ENCODE results near the gene PIK3C2G.

The PIK3C2G gene

GRCh38 chr12:18297902-18298301 lies 36.6 kb downstream of the PIK3C2G start:
- H3K9ac ChIP-seq (ENCODE audit: low read length): no peak overlapping the region

GRCh38 chr12:18302809-18303430 lies 41.6 kb downstream of the PIK3C2G start:
- Histone ChIP-seq H3K18ac (ENCODE audit: low read depth in 1 of 2, low read length in 2 of 2) (no peak overlapping the region), H3K23ac (ENCODE audit: low read length in 2 of 2) (no peak overlapping the region), H2BK5ac (ENCODE audit: low read depth, low read length, poor library complexity, severe bottlenecking) (no peak overlapping the region), H4K91ac (ENCODE audit: low read length) (no peak overlapping the region), H3K36me3 (ENCODE audit: control insufficient read depth in 1 of 2, insufficient read depth in 2 of 2, low read depth in 1 of 2, low read length in 2 of 2) (no peaks in the 10 kb centered on the region), H4K8ac (ENCODE audit: low read length) (no peak overlapping the region), H2AK5ac (ENCODE audit: low read length, severe bottlenecking) (no peak overlapping the region), H3K9ac (ENCODE audit: low read length) (no peak overlapping the region), H2AFZ (ENCODE audit: low read depth, low read length) (no peak overlapping the region), H3K4me1 (ENCODE audit: control insufficient read depth, insufficient read depth, low read depth, low read length) (no peaks in the 10 kb centered on the region), H3K4me3 (ENCODE audit: insufficient read depth in 1 of 2, low read depth in 1 of 2, low read length in 2 of 2) (no peak overlapping the region), H3K79me1 (replicated peaks; ENCODE audit: low read length, poor library complexity, severe bottlenecking) (no peaks in the 10 kb centered on the region), H3K4ac (ENCODE audit: low read depth in 1 of 2, low read length in 2 of 2) (no peak overlapping the region), H3K14ac (ENCODE audit: low read length in 2 of 2) (no peak overlapping the region), H3K4me2 (ENCODE audit: low read length, poor library complexity, severe bottlenecking) (no peak overlapping the region), H2BK12ac (ENCODE audit: low read length in 2 of 2) (no peak overlapping the region), H3K9me3 (ENCODE audit: control insufficient read depth, low read length) (peaks cover 11% of the 10 kb centered on the region), H2BK15ac (ENCODE audit: low read depth, poor library complexity, severe bottlenecking) (no peak overlapping the region), H3K27me3 (ENCODE audit: control insufficient read depth in 1 of 2, insufficient read depth in 1 of 2, low read length in 2 of 2) (no peaks in the 10 kb centered on the region), H3K27ac (ENCODE audit: low read length, poor library complexity, severe bottlenecking) (no peak overlapping the region), H2BK120ac (ENCODE audit: low read depth, low read length) (no peak overlapping the region)
- 96% methylated on average over 5 of the region's 5 CpGs for WGBS
- DNase-seq: no peak

More at GRCh38 chr12:18297902-18298301, 36.6 kb downstream of the PIK3C2G start:
- H3K79me1 ChIP-seq (replicated peaks; ENCODE audit: low read length, poor library complexity, severe bottlenecking): no peaks in the 10 kb centered on the region
- DNase-seq: no peak
- no peak overlapping the region for H2AFZ ChIP-seq (ENCODE audit: low read depth, low read length)
- H2BK15ac ChIP-seq (ENCODE audit: low read depth, poor library complexity, severe bottlenecking): no peak overlapping the region
- peaks cover 11% of the 10 kb centered on the region for H3K9me3 ChIP-seq (ENCODE audit: control insufficient read depth, low read length)
- H4K91ac ChIP-seq (ENCODE audit: low read length): no peak overlapping the region
- H3K27ac ChIP-seq (ENCODE audit: low read length, poor library complexity, severe bottlenecking): no peak overlapping the region
- H2AK5ac ChIP-seq (ENCODE audit: low read length, severe bottlenecking): no peak overlapping the region
- H3K27me3 ChIP-seq (ENCODE audit: control insufficient read depth in 1 of 2, insufficient read depth in 1 of 2, low read length in 2 of 2): no peaks in the 10 kb centered on the region
- no peak overlapping the region for H2BK12ac ChIP-seq (ENCODE audit: low read length in 2 of 2)
- H2BK5ac ChIP-seq (ENCODE audit: low read depth, low read length, poor library complexity, severe bottlenecking): no peak overlapping the region
- H3K4me2 ChIP-seq (ENCODE audit: low read length, poor library complexity, severe bottlenecking): no peak overlapping the region
- no peak overlapping the region for H3K18ac ChIP-seq (ENCODE audit: low read depth in 1 of 2, low read length in 2 of 2)
- no peaks in the 10 kb centered on the region for H3K4me1 ChIP-seq (ENCODE audit: control insufficient read depth, insufficient read depth, low read depth, low read length)
- H3K23ac ChIP-seq (ENCODE audit: low read length in 2 of 2): no peak overlapping the region
- no peaks in the 10 kb centered on the region for H3K36me3 ChIP-seq (ENCODE audit: control insufficient read depth in 1 of 2, insufficient read depth in 2 of 2, low read depth in 1 of 2, low read length in 2 of 2)
- no CpG with 5 or more reads among the region's 1 CpG for WGBS
- H2BK120ac ChIP-seq (ENCODE audit: low read depth, low read length): no peak overlapping the region
- no peak overlapping the region for H3K14ac ChIP-seq (ENCODE audit: low read length in 2 of 2)
- no peak overlapping the region for H3K4ac ChIP-seq (ENCODE audit: low read depth in 1 of 2, low read length in 2 of 2)
- no peak overlapping the region for H3K4me3 ChIP-seq (ENCODE audit: insufficient read depth in 1 of 2, low read depth in 1 of 2, low read length in 2 of 2)
- H4K8ac ChIP-seq (ENCODE audit: low read length): no peak overlapping the region

DNA sequence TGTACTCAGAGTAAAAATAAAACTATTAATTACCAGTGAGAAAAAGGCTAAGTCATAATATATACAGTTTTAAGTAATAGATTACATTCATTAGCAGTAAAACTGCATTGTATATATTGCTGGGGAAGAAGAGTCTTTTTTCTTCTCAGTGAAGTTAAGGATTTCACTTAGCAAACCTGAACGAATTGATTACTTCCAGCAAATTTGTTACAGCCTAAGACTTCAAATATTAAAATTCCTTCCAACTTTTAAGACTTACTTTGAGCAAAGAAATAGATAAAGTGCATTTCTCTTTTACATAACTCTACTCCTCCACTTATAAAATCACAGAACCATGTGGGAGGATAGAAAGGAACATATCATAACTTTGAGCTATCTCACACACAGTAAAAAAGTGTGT lies 43.3 kb downstream of the PIK3C2G start:
- Histone ChIP-seq H4K91ac (ENCODE audit: low read length) (no peak overlapping the region), H2BK12ac (ENCODE audit: low read length in 2 of 2) (no peak overlapping the region), H3K4ac (ENCODE audit: low read depth in 1 of 2, low read length in 2 of 2) (no peak overlapping the region), H2BK15ac (ENCODE audit: low read depth, poor library complexity, severe bottlenecking) (no peak overlapping the region), H3K4me2 (ENCODE audit: low read length, poor library complexity, severe bottlenecking) (no peak overlapping the region), H3K18ac (ENCODE audit: low read depth in 1 of 2, low read length in 2 of 2) (no peak overlapping the region), H3K4me1 (ENCODE audit: control insufficient read depth, insufficient read depth, low read depth, low read length) (no peaks in the 10 kb centered on the region), H2BK5ac (ENCODE audit: low read depth, low read length, poor library complexity, severe bottlenecking) (no peak overlapping the region), H3K9ac (ENCODE audit: low read length) (no peak overlapping the region), H3K9me3 (ENCODE audit: control insufficient read depth, low read length) (peaks cover 8% of the 10 kb centered on the region), H3K27ac (ENCODE audit: low read length, poor library complexity, severe bottlenecking) (no peak overlapping the region), H3K36me3 (ENCODE audit: control insufficient read depth in 1 of 2, insufficient read depth in 2 of 2, low read depth in 1 of 2, low read length in 2 of 2) (no peaks in the 10 kb centered on the region), H2AK5ac (ENCODE audit: low read length, severe bottlenecking) (no peak overlapping the region), H4K8ac (ENCODE audit: low read length) (no peak overlapping the region), H3K79me1 (replicated peaks; ENCODE audit: low read length, poor library complexity, severe bottlenecking) (no peaks in the 10 kb centered on the region), H3K27me3 (ENCODE audit: control insufficient read depth in 1 of 2, insufficient read depth in 1 of 2, low read length in 2 of 2) (no peaks in the 10 kb centered on the region), H3K14ac (ENCODE audit: low read length in 2 of 2) (no peak overlapping the region), H2BK120ac (ENCODE audit: low read depth, low read length) (no peak overlapping the region), H2AFZ (ENCODE audit: low read depth, low read length) (no peak overlapping the region), H3K4me3 (ENCODE audit: insufficient read depth in 1 of 2, low read depth in 1 of 2, low read length in 2 of 2) (no peak overlapping the region), H3K23ac (ENCODE audit: low read length in 2 of 2) (no peak overlapping the region)
- DNase-seq: no peak
- no CpG with 5 or more reads among the region's 1 CpG for WGBS

DNA sequence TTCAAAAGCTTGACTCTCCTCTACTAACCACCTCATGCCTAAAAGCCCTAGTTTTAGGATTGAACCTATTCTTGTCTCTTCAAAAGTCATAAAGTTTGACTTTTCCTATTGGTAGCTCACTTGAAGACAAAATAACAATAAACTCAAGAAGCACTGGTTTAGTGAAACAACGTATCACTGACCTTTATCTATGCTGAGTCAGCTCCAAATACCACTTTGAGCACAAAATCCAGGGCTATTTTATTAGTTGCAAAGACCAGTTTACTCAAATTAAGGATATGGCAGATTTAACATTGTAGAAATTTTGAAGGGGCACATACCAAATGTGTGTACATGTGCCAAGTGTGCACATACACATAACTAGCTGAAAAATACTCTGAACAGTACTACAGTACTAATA lies 45.0 kb downstream of the PIK3C2G start:
- H2AK5ac ChIP-seq (ENCODE audit: low read length, severe bottlenecking): no peak overlapping the region
- H4K91ac ChIP-seq (ENCODE audit: low read length): no peak overlapping the region
- H3K79me1 ChIP-seq (replicated peaks; ENCODE audit: low read length, poor library complexity, severe bottlenecking): no peaks in the 10 kb centered on the region
- no peak for DNase-seq
- no peaks in the 10 kb centered on the region for H3K27me3 ChIP-seq (ENCODE audit: control insufficient read depth in 1 of 2, insufficient read depth in 1 of 2, low read length in 2 of 2)
- H3K27ac ChIP-seq (ENCODE audit: low read length, poor library complexity, severe bottlenecking): no peak overlapping the region
- no peak overlapping the region for H3K9ac ChIP-seq (ENCODE audit: low read length)
- no peak overlapping the region for H2BK5ac ChIP-seq (ENCODE audit: low read depth, low read length, poor library complexity, severe bottlenecking)
- no peak overlapping the region for H3K18ac ChIP-seq (ENCODE audit: low read depth in 1 of 2, low read length in 2 of 2)
- H3K4ac ChIP-seq (ENCODE audit: low read depth in 1 of 2, low read length in 2 of 2): no peak overlapping the region
- H2BK12ac ChIP-seq (ENCODE audit: low read length in 2 of 2): no peak overlapping the region
- no CpG with 5 or more reads among the region's 1 CpG for WGBS
- no peak overlapping the region for H2BK15ac ChIP-seq (ENCODE audit: low read depth, poor library complexity, severe bottlenecking)
- H3K36me3 ChIP-seq (ENCODE audit: control insufficient read depth in 1 of 2, insufficient read depth in 2 of 2, low read depth in 1 of 2, low read length in 2 of 2): no peaks in the 10 kb centered on the region
- H4K8ac ChIP-seq (ENCODE audit: low read length): no peak overlapping the region
- H3K4me2 ChIP-seq (ENCODE audit: low read length, poor library complexity, severe bottlenecking): no peak overlapping the region
- no peaks in the 10 kb centered on the region for H3K4me1 ChIP-seq (ENCODE audit: control insufficient read depth, insufficient read depth, low read depth, low read length)
- H2AFZ ChIP-seq (ENCODE audit: low read depth, low read length): no peak overlapping the region
- no peak overlapping the region for H3K4me3 ChIP-seq (ENCODE audit: insufficient read depth in 1 of 2, low read depth in 1 of 2, low read length in 2 of 2)
- no peak overlapping the region for H3K14ac ChIP-seq (ENCODE audit: low read length in 2 of 2)
- H3K23ac ChIP-seq (ENCODE audit: low read length in 2 of 2): no peak overlapping the region
- peaks cover 5% of the 10 kb centered on the region for H3K9me3 ChIP-seq (ENCODE audit: control insufficient read depth, low read length)
- H2BK120ac ChIP-seq (ENCODE audit: low read depth, low read length): no peak overlapping the region

Measured in mesenchymal stem cell (in vitro differentiated cells and primary cell).